ENCODE data around the gene ZNF865. TPM values are rescaled to one million over a fixed set of nuclear protein-coding genes. Genes with fewer than 3 reads are reported as not detected.
"Not testable (repeated sequence)": the region's sequence is repeated elsewhere in the genome, so short reads cannot be mapped to it uniquely, and the experiment has no call there.

ZNF865 gene
- total RNA-seq (2014; rRNA removed; shearing (Covaris generic)): 1.0 TPM in 2 replicates

DNA sequence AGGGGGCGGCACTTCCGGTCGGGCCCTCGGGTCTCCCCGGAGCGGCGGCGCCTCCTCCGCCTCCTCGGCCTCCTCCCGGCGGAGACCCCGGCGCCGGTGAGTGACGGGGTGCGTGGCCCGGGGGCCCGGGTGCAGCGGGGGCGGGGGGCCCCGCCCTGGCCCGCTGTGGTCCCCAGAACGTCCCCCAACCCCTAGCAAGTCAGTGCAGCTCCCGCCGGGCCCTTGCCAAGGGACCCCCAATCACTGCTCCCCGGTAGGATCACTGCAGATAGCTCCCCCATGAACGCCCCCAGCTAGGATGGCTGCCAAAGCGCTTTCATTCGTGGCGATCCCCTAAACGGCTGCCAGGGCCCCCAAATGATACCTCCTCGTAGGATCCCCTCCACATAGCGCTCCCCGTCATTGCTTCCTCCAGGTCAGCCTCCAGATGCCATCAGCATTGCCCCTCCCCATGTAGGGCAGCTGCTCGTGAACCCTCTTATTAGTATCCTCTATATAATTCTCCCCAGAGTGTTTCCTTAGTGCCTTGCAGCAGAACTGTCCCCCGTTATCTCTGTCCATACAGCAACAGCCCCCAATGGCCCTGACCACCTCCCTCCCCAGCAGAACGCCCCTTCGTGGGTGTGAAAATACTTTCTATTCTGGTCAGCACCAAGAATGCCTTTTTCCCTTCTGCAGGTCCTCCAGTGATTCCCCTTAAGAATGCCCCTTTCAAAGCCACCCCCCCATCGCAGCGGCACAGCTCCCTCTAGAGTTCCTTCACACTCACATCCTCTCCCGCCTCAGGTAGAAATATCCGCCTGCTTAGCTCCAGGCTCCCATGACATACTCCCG, at the start of gene ZNF865:
TSS of gene ZNF865 (plus strand) at position 11 of the 834 bp plus-strand sequence. CDS start 7,972 bp downstream, outside the sequence.
- peak; percentile 91 for DNase-seq (ENCODE audit: low spot score)

DNA sequence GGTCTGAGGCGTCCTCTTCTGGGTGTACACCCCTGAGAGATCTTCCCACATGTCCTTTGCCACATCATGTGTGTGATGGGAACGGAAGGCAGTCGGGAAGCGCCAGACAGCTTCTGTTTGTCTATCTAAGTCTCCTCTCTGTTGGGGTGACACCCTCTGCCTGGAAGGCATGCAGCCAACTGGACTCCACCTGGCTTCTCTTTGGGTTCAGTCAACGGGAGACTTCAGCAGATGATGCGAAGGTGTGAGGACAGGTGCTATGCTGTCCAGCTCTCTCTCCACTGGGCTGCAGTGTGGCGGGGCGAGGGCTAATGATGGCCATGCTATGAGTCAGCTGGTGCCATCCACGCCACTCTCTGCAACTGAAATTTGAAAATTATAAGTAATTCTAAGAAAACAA, 45.8 kb upstream of the ZNF865 start:
- no peak for DNase-seq (ENCODE audit: low spot score)

DNA sequence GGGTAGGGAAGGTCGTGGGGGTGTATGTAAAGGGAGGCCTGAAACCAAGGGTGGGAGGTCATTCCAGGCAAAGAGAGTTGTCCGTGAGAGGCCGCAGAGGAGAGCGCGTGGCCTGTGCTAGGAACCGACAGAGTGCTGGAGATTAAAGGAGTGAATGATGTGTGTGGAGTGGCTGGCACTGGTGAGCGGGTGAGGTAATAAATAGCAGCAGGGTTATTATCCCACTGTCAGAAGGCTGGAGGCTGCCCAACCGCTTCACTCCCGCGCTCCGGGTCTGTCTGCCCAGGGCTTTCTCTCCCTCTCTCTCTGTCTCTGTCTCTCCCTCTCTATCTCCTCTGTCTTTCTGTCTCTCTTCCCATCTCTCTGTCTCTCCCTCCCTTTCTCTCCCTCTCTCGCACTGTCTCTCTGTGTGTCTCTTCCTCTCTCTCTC, 42.2 kb upstream of the ZNF865 start:
- no peak for DNase-seq (ENCODE audit: low spot score)

DNA sequence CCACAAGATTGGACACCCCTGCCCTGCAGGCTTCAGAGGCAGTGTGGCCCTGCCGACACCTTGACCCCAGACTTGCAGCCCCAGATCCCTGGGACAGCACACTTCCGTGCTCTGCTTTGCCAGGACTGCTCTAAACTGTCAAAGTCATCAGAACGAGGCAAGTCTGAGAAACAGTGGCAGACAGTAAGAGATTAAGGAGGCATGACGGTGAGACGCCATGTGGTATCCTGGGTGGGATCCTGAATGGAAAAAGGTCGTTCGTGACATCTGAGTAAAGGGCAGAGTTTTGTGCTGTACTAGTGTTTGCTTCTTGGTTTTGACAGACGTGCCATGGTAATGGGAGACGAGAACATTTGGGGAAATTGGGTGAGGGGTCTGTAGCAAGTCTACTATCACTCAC, 38.6 kb upstream of the ZNF865 start:
- DNase-seq (ENCODE audit: low spot score): no peak

DNA sequence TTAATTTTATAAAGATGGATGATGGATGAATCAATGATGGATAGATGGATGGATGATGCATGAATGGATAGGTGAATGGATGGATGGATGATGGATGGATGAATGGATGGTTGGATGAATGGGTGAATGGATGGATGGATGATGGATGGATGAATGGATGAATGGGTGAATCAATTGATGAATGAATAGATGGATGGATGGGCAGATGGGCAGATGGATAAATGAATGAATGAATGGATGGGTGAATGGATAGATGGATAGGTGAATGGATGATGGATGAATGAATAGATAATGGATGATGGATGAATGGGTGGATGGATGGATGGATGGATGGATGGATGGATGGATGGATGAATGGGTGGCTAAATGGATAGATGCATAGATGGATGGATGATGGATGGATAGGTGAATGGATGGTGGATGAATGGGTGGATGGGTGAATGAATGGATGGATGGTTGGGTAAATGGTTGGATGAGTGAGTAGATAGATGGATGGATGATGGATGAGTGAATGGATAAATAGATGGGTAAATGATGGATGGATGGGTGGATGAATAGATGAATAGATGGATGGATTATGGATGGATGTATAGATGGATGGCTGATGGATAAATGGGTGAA, 37.6 kb upstream of the ZNF865 start:
- DNase-seq (ENCODE audit: low spot score): no peak

DNA sequence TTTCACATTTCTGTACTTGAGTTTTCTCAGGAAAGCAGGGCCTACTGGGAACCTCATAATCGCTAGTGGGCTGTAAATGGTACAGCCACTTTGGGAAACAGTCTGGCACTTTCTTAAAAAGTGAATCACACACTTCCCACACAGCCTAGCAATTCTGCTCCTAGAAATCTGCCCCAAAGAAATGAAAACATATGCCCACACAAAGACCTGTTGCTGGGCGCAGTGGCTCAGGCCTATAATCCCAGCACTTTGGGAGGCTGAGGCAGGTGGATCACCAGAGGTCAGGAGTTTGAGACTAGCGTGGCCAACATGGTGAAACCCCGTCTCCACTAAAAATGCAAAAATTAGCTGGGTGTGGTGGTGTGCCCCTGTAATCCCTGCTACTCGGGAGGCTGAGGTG, 36.0 kb upstream of the ZNF865 start:
- DNase-seq (ENCODE audit: low spot score): not testable (repeated sequence)

DNA sequence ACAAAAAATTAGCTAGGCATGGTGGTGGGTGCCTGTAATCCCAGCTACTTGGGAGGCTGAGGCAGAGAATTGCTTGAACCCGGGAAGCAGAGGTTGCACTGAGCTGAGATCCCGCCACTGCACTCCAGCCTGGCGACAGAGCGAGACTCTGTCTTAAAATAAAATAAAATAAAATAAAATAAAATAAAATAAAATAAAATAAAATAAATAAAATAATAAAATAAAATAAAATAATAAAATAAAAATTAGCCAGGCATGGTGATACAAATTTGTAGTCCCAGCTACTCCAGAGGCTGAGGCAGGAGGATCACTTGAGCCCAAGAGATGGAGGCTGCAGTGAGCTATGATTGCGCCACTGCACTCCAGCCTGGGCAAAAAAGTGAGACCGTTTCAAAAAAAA, 31.5 kb upstream of the ZNF865 start:
- not testable (repeated sequence) for DNase-seq (ENCODE audit: low spot score)

DNA sequence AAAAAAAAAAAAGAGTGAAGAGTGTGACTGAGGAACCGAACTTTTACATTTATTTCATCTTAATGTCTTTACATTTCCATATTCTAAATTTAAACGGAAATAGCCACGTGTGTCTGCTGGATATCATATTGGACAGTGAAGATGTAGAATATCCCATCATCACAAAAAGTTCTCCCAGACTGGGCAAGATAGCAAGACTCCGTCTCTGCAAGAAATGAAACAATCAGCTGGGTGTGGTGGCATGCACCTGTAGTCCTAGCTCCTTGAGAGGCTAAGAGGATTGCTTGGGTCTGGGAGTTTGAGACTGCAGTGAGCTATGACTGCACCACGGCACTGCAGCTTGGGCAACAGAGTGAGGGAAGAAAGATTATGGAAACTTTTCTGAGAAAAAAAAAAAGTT, 28.7 kb upstream of the ZNF865 start:
- no peak for DNase-seq (ENCODE audit: low spot score)

DNA sequence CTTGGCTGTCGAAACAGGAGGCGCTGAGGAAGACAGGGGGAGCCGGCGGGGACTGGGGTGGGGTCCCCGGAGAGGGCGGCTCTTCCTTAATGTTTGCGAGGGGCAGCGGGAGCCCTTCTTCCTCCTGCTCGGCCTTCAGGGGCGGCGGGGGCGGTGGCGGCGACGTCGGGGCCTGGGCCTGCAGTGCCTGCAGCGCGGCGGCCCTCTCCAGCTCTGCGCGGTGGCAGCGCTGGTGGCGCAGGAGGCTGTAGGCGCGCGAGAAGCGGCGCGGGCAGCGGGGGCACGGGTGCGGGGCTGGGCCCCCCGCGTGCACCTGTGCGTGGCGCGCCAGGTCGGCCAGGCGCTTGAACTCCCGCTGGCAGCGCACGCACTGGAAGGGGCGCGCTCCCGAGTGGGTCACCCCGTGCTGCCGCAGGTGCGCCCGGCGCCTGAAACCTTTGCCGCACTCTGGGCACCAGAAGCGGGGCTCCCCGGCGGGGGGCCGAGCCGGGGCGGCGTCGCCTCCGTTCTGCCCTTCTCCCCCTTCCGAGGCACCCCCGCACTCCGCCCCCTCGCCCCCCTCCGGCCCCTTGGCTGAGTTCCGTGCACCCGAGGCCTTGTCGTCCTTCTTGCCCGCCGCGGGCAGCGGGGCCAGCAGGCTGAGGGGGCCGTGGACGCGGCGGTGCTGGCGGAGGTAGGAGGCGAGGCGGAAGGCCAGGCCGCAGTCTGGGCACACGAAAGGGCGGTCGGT, 27.3 kb upstream of the ZNF865 start:
- DNase-seq (ENCODE audit: low spot score): no peak

DNA sequence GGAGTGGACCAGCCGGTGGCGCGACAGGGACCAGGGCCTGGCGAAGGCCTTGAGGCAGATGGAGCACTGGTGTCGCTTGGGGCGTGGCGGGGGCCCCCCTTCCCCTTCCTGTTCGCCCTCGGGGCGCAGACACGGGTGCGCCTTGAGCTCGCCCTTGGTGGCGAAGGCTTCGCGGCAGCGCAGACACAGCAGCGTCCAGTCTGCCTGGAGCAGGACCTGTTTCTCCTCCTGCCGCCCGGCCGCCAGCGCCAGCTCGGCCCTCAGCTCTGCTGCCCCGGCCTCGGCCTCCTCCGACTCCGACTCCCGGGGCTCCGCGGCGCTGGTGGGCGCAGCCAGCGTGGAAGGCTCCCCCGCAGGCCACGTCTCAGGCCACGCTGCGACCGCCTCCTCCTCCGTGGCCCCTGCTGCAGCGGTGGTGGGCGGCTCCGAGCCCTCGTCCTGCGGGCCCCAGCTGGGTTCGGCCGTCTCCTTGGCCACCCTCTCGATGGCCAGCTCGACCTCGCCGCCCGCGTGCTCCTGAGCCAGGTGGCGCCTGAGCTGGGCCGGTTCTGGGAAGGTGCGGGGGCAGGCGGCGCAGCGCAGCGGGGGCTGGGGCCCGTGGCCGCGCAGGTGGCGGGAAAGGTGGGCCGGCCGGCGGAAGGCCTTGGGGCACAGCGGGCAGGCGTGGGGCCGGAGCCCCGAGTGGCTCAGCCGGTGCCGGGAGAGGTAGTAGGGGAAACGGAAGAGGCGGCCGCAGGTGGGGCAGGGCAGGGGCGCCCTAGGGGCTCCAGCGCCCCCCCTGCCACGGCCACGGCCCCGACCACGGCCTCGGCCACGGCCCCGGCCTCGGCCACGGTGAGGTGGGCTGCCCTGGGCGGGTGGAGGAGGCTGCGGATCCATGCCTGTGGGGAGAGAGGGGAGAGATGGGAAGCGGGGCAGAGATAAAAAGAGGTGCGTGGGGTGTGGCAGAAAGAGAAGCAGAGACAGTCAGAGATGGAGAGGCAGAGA, 26.4 kb upstream of the ZNF865 start:
- DNase-seq (ENCODE audit: low spot score): no peak

DNA sequence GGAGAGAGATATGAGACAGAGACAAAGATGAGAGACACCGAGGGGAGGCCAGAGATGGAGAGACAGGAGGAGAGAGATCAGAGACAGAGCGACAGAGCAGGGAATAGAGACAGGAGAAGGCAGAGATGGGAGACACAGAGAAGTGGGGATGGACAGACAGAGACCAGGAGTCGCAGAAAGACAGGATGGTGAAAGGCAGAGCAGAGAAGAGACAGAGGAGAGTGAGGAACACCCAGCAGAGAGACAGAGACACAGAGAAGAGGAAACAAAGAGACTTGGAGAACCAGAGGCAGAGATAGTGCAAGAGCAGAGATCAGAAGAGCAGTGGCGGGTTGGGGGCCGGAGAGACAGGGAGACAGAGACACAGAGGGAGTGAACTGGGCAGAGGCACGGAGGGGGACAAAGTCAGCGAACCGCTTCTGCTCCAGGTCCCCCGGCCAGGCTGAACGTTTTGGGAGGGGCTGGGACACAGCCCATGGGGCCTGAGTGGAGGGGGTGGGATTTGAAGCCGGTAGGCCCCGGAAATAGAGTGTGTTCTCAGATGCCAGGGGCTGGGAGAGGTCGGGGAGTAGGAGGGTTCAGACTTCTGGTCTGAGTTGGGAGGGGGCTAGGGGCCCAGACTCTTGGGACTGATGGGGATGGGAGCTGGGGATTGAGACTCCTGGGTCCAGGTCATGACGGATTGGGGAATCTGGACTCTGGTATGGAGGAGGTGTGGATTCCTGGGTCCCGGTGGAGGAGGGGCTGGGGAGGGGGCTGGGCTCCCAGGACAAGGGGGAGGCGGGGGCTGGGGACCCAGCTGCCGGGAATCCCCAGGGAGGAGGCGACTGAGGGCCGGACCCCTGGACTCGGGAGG, 25.5 kb upstream of the ZNF865 start:
- DNase-seq (ENCODE audit: low spot score): no peak

DNA sequence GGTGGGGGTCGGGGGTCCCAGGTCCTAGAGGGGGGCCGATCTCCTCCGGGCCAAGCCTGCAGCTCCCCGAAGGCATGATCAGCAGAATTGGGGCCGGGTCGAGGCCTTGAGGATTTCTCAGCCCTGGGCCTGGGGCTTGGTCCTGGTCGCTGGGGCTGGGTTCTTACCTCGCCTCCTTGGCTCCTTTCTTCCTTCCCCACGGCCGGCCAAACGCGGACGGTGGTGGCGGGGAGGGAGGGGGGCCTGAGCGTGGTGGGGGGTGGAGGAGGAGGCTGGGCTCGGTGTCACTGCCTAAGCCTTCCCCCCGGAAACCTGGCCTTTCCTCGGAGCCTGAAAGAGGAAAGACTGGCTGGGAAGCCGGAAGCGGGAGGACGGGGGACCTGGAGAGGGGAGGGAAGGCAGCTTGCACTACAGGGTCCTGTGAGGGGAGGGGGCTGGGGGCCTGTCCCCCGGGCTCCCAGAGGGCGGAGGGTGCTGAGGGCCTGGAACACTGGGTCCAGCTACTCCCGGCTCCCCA, 24.8 kb upstream of the ZNF865 start, which contains the start of gene ZNF579:
TSS of gene ZNF579 (minus strand) at position 221 of the 517 bp plus-strand sequence. CDS start 1,209 bp downstream, outside the sequence.
- DNase-seq (ENCODE audit: low spot score): peak; percentile 93

DNA sequence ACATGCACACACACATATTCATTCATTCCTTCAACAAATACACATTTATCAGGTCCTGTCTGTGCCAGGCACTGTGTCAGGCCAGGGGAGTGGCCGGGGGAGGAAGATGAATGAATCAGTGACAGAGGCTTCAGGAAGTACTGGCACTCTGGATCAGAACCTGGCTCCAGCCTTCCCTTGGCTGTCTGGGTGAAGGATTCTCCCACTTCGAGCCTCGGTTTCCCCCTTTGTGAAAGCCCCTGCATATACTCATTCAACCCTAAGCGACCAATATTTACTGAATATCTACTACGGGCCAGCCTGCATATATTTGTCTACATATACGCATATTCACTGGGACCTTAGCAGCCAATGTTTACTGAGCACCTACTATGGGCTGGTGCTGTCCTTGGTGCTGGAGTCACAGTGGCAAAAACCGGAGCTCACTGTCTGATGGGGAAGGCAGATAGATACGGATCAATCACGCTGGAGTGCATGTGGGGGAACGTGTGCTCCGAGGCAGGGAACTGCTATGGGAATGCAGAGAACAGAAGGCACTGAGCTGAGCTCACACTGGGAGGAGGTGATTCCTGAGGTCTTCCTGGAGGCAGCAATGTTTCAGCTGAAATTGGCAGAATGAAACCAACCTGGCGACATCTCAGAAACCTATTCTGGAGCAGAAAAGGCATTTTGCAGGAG, 24.2 kb upstream of the ZNF865 start:
- no peak for DNase-seq (ENCODE audit: low spot score)

DNA sequence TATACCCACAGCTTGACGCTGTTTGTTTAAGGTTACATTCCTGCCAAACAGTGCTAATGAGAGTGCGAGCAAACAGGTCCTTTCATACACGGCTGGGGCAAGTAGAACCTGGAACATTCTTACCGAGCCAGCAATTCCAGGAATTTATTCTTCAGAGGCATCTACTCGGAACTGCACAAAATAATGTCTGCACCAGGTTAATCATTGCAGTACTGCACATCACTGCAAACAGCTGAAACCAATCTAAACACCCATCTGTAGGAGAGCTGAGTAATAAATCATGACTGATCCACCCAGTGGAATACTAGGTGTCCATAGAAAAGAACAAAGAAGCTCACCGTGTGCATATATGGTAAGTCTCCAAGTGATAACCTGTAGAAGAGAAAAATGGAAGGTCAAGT, 23.6 kb upstream of the ZNF865 start:
- no peak for DNase-seq (ENCODE audit: low spot score)

DNA sequence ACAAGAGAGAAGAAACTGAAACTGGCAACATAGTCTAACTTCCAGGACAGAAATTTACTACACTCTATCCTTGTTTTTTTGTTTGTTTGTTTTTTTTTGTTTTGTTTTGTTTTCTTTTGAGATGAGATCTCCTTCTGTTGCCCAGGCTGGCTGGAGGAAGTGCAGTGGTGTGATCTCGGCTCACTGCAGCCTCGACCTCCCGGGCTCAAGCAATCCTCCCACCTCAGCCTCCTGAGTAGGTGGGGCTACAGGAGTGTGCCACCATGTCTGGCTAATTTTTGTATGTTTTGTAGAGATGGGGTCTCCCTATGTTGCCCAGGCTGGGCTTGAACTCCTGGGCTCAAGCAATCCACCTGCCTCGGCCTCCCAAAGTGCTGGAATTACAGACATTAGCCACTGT, 23.2 kb upstream of the ZNF865 start:
- DNase-seq (ENCODE audit: low spot score): not testable (repeated sequence)

DNA sequence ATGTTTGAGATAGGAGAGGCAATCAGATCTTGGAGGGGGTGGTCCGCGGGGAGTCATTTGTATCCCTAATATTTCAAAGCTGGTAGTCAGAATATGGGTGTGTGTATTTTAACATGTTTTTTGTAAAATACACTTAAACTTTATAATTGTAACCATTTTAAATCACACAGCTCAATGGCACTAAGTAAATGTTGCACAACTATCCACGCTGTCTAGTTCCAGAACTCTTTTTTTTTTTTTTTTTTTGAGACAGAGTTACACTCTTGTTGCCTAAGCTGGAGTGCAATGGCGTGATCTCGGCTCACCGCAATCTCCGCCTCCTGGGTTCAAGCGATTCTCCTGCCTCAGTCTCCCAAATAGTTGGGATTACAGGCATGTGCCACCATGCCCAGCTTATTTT, 21.6 kb upstream of the ZNF865 start:
- DNase-seq (ENCODE audit: low spot score): not testable (repeated sequence)

DNA sequence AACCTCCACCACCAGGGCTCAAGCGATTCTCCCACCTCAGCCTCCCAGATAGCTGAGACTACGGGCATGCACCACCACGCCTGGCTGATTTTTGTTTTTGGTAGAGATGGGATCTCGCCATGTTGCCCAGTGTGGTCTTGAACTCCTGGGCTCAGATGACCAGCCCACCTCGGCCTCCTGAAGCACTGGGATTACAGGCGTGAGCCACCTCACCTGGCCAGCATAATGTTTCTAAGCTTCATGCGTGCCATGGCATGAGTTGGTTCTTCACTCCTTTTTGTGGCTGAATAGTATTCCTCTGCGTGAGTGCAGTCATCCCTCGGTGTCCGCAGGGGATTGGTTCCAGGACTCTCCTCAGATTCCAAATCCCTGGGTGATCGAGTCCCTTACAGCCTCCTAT, 20.6 kb upstream of the ZNF865 start:
- DNase-seq (ENCODE audit: low spot score): no peak

DNA sequence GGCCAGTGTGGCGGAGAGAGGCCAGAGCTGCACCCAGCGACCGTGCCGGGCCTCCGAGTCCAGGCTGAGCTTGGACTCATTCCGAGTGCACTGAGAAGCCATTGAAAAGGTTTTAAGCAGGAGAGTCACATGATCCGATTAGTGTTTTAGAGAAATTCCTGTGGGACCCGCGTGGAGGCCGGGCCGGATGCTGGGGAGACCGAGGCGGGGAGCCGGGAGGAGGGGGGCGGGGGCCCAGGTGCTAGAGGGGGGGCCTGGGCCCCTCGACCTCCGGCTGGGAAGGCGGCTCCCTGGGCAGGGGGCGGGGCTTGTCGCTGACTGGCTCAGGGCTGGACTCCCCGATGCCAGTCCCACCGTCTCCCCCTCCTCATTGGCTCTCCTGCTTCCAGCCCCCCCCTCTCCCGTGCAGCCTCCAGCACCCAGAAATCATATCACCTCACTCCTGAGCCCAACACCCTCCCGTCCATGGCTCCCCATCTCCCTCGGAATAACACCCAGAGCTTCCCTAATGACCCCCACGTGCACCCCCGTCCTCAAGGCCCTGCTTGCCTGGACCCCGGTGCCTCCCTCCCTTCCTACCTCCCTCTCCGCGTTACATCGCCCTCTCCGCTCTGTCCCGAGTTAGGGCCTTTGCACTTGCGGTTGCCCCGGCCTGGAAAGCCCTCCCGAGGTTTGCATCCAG, 19.6 kb upstream of the ZNF865 start:
- no peak for DNase-seq (ENCODE audit: low spot score)
